Neural cell (in vitro differentiated cells): ENCODE results near the gene CUEDC1. TPM values are rescaled to one million over a fixed set of nuclear protein-coding genes. Genes with fewer than 3 reads are reported as not detected.

ENCODE experiments used
- H2AFZ ChIP-seq: fragments of 200-600, 300-800 bp; sonication (generic), shearing (Covaris generic); 2 replicates; pipeline ENCODE4 v1.6.0; 2014; ENCODE audit warnings: low read depth, mild to moderate bottlenecking, antibody characterized with exemption, low read length, moderate library complexity
- H3F3A ChIP-seq: fragments of 200-600 bp; shearing (Covaris generic); 2 replicates; pipeline ENCODE4 v1.6.1; 2016; ENCODE audit warnings: mild to moderate bottlenecking, moderate library complexity, mixed read lengths, antibody characterized with exemption, low read length; ENCODE audit not compliant: insufficient read depth, poor library complexity, severe bottlenecking
- H3K27ac ChIP-seq: fragments of 200-600, 300-800 bp; sonication (generic), shearing (Covaris generic); 2 replicates; pipeline ENCODE4 v1.5.1; 2014; ENCODE audit warnings: mild to moderate bottlenecking, low read length, moderate library complexity
- H3K27me3 ChIP-seq: fragments of 300-800, 200-600 bp; sonication (generic), shearing (Covaris generic); 2 replicates; pipeline ENCODE4 v1.6.0; 2014; ENCODE audit warnings: mild to moderate bottlenecking, low read depth, low read length, moderate library complexity; ENCODE audit not compliant: insufficient read depth
- H3K36me3 ChIP-seq: fragments of 300-800, 200-600 bp; sonication (generic), shearing (Covaris generic); 2 replicates; pipeline ENCODE4 v1.5.1; 2014; ENCODE audit warnings: mild to moderate bottlenecking, antibody characterized with exemption, low read length, moderate library complexity; ENCODE audit not compliant: insufficient read depth
- H3K4me2 ChIP-seq: fragments of 300-800, 200-600 bp; sonication (generic), shearing (Covaris generic); 2 replicates; pipeline ENCODE4 v1.6.0; 2014; ENCODE audit warnings: mild to moderate bottlenecking, low read length
- H3K4me3 ChIP-seq: fragments of 300-800, 200-600 bp; sonication (generic), shearing (Covaris generic); 2 replicates; pipeline ENCODE4 v1.5.1; 2014; ENCODE audit warnings: mild to moderate bottlenecking, low read length, moderate library complexity
- H3K79me2 ChIP-seq: fragments of 200-600 bp; shearing (Covaris generic); replicated peaks from 2 replicates; pipeline ENCODE4 v1.6.0; 2014; ENCODE audit warnings: mild to moderate bottlenecking, low read length, moderate library complexity; ENCODE audit not compliant: insufficient read depth
- H3K9ac ChIP-seq: fragments of 300-800, 200-600 bp; sonication (generic), shearing (Covaris generic); 2 replicates; pipeline ENCODE4 v1.6.1; 2016; ENCODE audit warnings: mild to moderate bottlenecking, low read length, mixed read lengths
- H3K9me2 ChIP-seq: fragments of 200-600 bp; shearing (Covaris generic); 2 replicates; pipeline ENCODE4 v1.6.1; 2016; ENCODE audit warnings: mild to moderate bottlenecking, low read length, mixed read lengths; ENCODE audit not compliant: insufficient read depth
- H3K9me3 ChIP-seq: fragments of 200-600, 300-800 bp; sonication (generic), shearing (Covaris generic); 2 replicates; pipeline ENCODE4 v1.6.1; 2016; ENCODE audit warnings: mild to moderate bottlenecking, mixed run types, low read length, moderate library complexity, mixed read lengths
- H4K20me1 ChIP-seq: fragments of 200-600 bp; shearing (Covaris generic); 2 replicates; pipeline ENCODE4 v1.6.1; 2016; ENCODE audit warnings: mild to moderate bottlenecking, mixed run types; ENCODE audit not compliant: insufficient read depth
- CTCF ChIP-seq: fragments of 450-650 bp; IDR thresholded peaks from 2 replicates; pipeline ENCODE4 v1.5.1; 2014; ENCODE audit warnings: antibody characterized with exemption, mild to moderate bottlenecking, moderate library complexity; ENCODE audit not compliant: poor library complexity, severe bottlenecking
- EP300 ChIP-seq: fragments of 450-650 bp; conservative IDR thresholded peaks from 2 replicates; pipeline ENCODE4 v1.6.1; 2014; ENCODE audit warnings: antibody characterized with exemption, mild to moderate bottlenecking, moderate library complexity; ENCODE audit not compliant: poor library complexity, severe bottlenecking
- MXI1 ChIP-seq: fragments of 450-650 bp; conservative IDR thresholded peaks from 2 replicates; pipeline ENCODE4 v1.6.1; 2014; ENCODE audit warnings: antibody characterized with exemption, mild to moderate bottlenecking; ENCODE audit not compliant: poor library complexity, severe bottlenecking
- POLR2AphosphoS5 ChIP-seq: IDR thresholded peaks from 2 replicates; pipeline ENCODE4 v1.6.1; 2012
- RAD21 ChIP-seq: fragments of 450-650 bp; conservative IDR thresholded peaks from 2 replicates; pipeline ENCODE4 v1.6.1; 2014; ENCODE audit warnings: antibody characterized with exemption, mild to moderate bottlenecking, moderate library complexity
- SMC3 ChIP-seq: fragments of 450-650 bp; conservative IDR thresholded peaks from 2 replicates; pipeline ENCODE4 v1.6.1; 2014; ENCODE audit warnings: antibody characterized with exemption, mild to moderate bottlenecking, moderate library complexity; ENCODE audit not compliant: poor library complexity
- TAF1 ChIP-seq: IDR thresholded peaks from 2 replicates; pipeline ENCODE4 v1.6.1; 2012; ENCODE audit warnings: low read depth
- polyA plus RNA-seq: library from polyadenylated mRNA; depleted of rRNA; stranded (reverse); fragments of >200 nt; gene quantifications from 2 replicates; pipeline ENCODE4 v1.2.3, GENCODE V29; 2014
- TF ChIP-seq, protein P1 (sequence below): IDR thresholded peaks from 2 replicates; pipeline ENCODE4 v1.6.1; 2012; ENCODE audit warnings: borderline replicate concordance

CUEDC1 gene
- polyA plus RNA-seq, 1 donor from 2014 or later, result 27.0 TPM

DNA sequence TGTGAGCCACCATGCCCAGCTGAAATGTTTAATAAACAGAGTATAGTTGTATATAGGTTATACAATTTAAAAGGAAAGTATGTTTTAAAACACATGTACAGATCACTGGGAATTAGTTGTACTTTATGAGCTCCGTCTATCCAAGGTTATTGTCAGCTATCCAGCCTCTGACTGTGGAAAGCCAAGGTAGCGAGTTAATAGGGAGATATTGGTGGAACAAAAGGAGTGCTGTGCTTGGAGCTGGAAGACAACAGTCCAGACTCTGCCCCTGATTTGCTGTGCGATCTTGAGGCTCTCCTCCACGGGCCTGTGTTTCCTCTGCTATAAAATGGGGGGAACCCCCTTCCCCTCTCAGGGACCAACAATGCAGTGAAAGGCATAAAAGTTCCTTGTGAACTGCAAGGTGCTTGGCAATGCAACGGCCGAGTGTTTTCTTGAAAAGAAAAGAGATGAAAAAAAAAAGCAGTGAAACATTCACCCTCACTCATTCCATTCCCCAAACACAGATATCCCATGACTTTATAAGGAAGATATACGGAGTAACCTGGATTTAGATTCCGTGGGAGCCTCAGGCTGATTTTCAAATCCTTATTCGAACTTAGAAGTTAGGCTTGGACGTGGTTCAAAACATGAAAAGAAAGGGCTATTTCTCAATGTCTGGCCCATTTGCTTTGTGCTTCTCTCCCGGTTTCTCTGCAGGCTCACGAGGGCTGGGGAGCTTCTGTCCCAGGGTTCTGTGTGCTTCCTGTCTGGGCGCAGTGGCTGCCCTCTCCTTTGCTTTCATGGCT lies 34.1 kb downstream of the CUEDC1 start:
- no peak for TF ChIP-seq RAD21
- TF ChIP-seq EP300, result no peak
- TF ChIP-seq CTCF, result no peak
- TF ChIP-seq SMC3, result no peak
- TF ChIP-seq, protein P1, sequence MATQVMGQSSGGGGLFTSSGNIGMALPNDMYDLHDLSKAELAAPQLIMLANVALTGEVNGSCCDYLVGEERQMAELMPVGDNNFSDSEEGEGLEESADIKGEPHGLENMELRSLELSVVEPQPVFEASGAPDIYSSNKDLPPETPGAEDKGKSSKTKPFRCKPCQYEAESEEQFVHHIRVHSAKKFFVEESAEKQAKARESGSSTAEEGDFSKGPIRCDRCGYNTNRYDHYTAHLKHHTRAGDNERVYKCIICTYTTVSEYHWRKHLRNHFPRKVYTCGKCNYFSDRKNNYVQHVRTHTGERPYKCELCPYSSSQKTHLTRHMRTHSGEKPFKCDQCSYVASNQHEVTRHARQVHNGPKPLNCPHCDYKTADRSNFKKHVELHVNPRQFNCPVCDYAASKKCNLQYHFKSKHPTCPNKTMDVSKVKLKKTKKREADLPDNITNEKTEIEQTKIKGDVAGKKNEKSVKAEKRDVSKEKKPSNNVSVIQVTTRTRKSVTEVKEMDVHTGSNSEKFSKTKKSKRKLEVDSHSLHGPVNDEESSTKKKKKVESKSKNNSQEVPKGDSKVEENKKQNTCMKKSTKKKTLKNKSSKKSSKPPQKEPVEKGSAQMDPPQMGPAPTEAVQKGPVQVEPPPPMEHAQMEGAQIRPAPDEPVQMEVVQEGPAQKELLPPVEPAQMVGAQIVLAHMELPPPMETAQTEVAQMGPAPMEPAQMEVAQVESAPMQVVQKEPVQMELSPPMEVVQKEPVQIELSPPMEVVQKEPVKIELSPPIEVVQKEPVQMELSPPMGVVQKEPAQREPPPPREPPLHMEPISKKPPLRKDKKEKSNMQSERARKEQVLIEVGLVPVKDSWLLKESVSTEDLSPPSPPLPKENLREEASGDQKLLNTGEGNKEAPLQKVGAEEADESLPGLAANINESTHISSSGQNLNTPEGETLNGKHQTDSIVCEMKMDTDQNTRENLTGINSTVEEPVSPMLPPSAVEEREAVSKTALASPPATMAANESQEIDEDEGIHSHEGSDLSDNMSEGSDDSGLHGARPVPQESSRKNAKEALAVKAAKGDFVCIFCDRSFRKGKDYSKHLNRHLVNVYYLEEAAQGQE, result no peak
- no peak for TF ChIP-seq POLR2AphosphoS5
- TF ChIP-seq TAF1, result no peak
- no peak for TF ChIP-seq MXI1
- Histone ChIP-seq H3K79me2 (peaks cover 4% of the 10 kb centered on the region), H3K27me3 (no peaks in the 10 kb centered on the region), H3K4me3 (no peak overlapping the region), H3K36me3 (no peaks in the 10 kb centered on the region), H3K9me3 (no peaks in the 10 kb centered on the region), H4K20me1 (no peaks in the 10 kb centered on the region), H3K27ac (no peak overlapping the region), H3F3A (no peaks in the 10 kb centered on the region), H2AFZ (no peak overlapping the region), H3K9ac (no peak overlapping the region), H3K4me2 (no peak overlapping the region), H3K9me2 (no peaks in the 10 kb centered on the region)

DNA sequence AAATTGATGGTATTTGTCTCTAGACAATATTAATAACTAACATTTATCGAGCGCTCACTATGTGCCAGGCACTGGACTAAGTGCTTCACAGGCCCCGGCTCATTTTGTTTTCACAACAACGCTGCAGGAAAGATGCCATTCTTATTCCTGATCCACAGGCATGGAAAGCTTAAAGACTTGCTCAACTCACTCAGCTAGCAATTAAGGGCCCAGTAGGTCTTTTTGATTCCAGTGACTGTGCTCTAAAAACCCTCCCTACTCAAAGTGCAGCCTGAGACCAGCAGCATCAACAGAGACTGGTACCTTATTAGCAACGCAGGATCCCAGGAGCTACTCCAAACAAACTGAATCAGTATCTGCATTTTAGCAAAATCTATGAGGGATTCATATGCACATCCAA lies 35.3 kb downstream of the CUEDC1 start:
- Histone ChIP-seq H3K4me2 (no peak overlapping the region), H3K79me2 (peaks cover 4% of the 10 kb centered on the region), H3K9ac (no peak overlapping the region), H4K20me1 (no peaks in the 10 kb centered on the region), H3K36me3 (no peaks in the 10 kb centered on the region), H3K9me2 (no peaks in the 10 kb centered on the region), H3K27ac (no peak overlapping the region), H3K27me3 (no peaks in the 10 kb centered on the region), H3K9me3 (no peaks in the 10 kb centered on the region), H3F3A (no peaks in the 10 kb centered on the region), H2AFZ (no peak overlapping the region), H3K4me3 (no peak overlapping the region)
- TF ChIP-seq SMC3 (no peak), POLR2AphosphoS5 (no peak), EP300 (no peak), MXI1 (no peak), TAF1 (no peak)
